IPS-NIHi7 (cell line): Measurements from ENCODE around the gene KMT2D.

Experiments
- DNase-seq: peaks from one replicate; pipeline ENCODE4 v3.0.0; 2012; ENCODE audit warnings: mixed read lengths; ENCODE audit errors: extremely low spot score

The KMT2D gene

DNA sequence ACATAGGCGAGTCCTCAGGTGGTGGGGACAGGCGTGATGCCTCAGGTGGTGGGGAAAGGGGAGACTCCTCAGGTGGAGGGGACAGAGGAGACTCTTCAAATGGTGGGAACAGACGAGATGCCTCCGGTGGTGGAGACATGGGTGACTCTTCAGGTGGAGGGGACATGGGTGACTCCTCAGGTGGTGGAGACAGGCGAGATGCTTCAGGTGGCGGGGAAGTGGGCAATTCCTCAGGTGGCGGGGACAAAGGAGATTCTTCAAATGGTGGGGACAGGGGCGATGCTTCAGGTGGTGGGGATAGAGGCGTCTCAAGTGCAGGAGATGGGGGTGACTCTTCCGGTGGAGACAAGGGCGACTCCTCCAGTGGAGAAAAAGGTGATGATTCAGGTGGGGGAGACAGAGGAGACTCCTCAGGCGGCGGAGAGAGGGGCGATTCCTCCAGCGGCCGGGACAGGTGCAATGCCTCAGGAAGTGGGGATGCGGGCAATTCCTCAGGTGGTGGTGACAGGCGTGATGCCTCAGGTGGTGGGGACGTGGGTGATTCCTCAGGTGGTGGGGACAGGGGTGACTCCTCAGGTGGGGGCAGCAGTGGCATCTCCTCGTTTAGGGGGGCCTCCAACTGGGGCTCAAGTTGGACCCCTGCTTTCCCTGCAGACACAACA lies 8.7 kb downstream of the KMT2D start:
- no peak for DNase-seq

- no peak for DNase-seq
These were observed 9.2 kb downstream of the KMT2D start for GRCh38 chr12:49051373-49051764.

GRCh38 chr12:49050507-49051372 lies 9.9 kb downstream of the KMT2D start:
- DNase-seq: no peak

- DNase-seq: no peak
These were observed 10.9 kb downstream of the KMT2D start for GRCh38 chr12:49049566-49050224.

DNA sequence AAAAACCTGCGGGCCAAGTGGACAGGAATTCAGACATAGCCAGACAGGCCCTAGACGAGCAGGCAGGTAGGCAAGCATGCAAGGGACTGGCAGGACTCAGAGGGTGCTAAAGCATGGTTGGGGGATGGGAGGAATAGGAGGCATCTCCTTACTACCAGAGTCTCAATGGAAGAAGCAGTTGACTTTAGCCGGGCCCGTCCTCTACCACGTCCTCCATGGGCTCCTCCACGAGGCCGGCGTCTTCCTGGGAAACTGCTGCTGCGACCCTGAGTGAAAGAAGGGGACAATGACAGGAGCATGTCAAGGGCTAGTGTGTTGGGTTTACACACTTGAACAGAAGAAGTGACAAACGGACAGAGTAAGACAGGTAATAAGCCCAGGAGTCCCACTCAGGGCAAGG lies 11.6 kb downstream of the KMT2D start:
- no peak for DNase-seq

DNA sequence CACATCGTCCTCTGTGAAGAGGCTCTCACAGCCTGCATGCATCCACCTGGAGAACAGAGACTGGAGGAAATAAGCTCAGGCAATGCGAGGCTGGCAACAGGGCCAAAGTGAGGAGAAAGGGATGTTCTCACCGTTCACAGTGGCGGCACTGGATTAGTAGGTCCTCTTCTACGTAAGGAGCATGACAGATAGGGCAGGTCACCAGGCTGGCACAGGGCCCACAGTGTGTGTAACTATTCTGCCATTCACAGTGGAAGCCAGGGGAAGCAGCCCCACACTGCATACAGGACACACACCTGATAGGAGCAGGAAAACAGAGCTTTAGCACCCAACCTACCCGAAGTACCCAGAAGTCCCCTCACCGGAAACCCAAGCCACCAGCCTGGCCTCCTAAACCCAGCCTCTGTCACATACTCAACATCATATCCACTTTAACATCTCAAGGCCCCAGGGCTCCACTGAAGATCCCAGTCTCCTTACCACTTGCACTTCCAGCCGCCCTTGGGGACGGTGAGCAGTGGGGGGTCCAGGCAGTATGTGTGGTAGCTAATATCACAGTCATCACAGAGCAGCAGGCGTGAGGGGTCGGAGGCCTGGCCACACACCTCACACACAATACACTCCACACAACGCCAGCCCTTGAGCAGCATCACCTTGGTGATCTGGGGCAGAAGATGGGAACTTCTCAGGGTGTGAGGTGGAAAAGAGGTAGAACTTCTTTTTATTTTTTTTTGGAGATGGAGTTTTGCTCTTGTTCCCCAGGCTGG lies 14.3 kb downstream of the KMT2D start:
- no peak for DNase-seq

GRCh38 chr12:49044660-49045059 lies 15.9 kb downstream of the KMT2D start:
- DNase-seq: no peak

- peak; percentile 94 for DNase-seq
These were observed 16.7 kb downstream of the KMT2D start for GRCh38 chr12:49043856-49044258.

DNA sequence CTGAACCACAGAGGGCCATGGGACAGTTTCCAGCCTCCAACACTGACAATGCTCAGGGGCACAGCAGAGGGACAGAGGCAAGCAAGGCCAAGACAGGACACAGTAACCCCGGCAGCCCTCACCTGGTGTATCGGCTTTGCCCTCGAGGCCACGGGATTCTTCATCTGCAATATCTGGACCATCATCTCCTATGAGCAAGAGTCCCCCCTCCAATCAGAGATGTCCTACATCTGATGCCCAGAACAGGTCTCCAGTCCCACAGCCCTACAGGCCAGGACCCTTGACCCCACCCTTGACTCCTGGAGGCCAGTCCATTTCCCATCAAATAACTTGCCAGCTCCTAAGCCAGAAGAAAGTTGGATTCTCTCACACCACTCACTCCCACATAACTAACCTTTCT lies 17.4 kb downstream of the KMT2D start:
- no peak for DNase-seq

DNA sequence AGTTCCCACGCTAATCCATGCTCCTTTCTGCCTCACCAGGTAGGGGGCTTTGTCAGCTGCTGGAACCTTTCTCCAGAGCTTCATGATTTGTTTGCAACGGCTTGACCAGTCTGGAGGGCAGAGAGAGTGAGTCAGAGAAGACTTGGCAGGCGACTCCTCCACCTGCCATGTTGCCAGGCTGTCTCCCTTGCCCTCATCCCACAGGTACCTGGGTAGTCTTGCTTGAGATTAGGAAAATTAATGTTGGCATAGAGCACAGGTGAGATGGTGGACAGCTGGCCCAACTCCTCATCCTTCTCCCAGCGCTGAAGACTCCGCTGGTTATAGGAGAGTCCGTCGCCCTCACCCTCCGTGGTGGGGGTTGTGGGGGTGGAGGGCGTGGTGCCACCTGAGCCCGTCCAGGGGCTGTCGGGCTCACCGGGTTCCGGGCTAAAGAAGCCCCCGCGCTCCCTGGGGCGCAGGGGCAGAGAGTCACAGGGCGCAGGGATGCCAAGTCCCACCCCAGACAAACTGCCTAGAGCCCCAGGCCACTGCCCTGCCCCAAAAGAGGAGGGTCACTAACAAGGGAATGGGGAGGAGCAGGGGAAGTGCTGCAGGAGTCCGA lies 18.6 kb downstream of the KMT2D start:
- no peak for DNase-seq

- DNase-seq: no peak
These were observed 19.3 kb downstream of the KMT2D start for GRCh38 chr12:49041036-49041880.

GRCh38 chr12:49040364-49040855 lies 20.2 kb downstream of the KMT2D start:
- DNase-seq: no peak

DNA sequence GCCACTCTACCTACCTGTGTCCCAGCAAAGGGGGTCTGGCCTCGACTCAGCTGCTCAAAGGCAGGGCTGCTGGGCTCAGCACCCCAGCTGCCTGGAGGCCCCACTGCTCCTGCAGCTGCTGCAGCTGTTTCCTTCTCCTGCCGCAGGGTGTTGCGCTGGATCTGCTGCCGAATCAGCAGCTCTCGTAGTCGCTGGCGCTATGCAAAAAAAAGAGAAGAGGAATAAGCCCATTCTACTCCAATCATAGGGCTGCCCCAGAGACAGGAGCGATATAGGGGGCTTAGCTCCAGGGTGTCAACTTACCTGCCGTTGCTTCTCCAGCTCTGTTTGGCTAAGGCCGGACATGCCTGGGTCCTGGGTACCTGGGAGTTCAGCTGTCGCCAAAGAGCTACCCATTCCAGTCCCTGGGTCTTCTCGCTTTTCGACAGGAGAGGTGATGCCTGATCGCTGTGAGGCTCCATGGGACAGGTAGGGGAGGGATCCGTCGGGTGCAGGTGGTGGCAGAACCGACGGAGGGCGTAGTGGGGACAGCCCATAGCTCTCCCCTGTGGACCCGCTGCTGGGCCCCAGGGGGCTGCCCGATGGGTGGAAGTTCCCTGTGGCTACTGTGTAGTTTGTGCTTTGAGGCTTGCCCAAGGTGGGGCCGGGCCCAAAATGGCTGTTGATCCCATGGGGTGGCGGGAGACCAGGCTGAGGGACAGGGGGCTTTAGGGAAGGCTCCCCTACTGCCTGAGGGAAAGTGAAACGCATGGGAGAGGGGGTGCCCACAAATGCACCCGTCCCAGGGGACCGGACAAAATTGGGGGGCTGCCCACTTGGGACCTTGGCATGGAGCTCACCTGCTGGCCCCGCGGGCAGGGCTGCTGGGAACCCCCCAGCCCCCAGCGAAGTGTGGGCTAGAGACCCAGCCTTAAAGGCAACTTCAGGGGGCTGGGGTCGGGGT lies 20.9 kb downstream of the KMT2D start:
- no peak for DNase-seq

- DNase-seq: no peak
These were observed 22.2 kb downstream of the KMT2D start for GRCh38 chr12:49038291-49038955.

DNA sequence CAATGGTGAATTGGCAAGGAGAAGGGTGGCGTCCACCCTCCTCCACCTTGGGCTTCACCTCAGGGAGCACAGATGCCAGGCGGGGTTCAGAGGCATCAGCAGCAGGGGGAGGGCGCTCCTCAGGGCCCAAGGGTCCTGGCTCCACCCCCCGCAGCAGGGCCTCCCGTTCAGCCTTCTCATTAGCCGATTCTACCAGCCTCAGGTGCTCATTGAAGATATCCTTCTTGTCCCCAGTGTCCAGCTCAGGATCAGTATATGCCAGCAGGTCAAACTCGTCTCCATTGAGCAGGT lies 22.7 kb downstream of the KMT2D start:
- no peak for DNase-seq

- no peak for DNase-seq
These were observed 23.3 kb downstream of the KMT2D start for GRCh38 chr12:49037111-49037946.

- DNase-seq: no peak
These were observed 24.6 kb downstream of the KMT2D start for GRCh38 chr12:49036029-49036428.

DNA sequence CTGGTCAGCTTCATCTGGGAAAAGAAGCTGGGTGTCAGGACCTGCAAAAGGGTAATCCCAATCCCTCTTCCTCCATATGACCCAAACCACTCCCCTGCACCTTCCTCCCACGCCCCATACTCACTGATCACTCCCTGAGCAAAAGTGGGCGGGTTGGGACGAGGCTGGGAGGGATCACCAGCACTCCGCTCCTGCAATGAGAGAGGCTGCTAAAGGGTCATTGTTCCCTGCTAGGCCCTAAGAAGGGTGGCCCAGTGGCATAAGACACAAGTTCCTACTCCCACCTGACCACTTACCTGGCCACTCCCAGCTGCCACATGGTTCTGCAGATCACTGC lies 26.3 kb downstream of the KMT2D start:
- no peak for DNase-seq
